SK-N-SH treated with all-trans-retinoic acid at 6 μM for 48 hours (cell line): ENCODE measurements around the gene TMEM207.

ENCODE experiments used
- ARNTL ChIP-seq: fragments of 450-650 bp; formaldehyde crosslinking; IDR thresholded peaks from 2 replicates; pipeline ENCODE4 v1.5.0; 2020; ENCODE audit warnings: low read depth, mild to moderate bottlenecking, moderate library complexity, borderline replicate concordance
- BACH2 ChIP-seq: fragments of 250-450 bp; sonication (Bioruptor Pico); IDR thresholded peaks from 2 replicates; pipeline ENCODE4 v1.9.0; 2021; ENCODE audit warnings: mild to moderate bottlenecking, borderline replicate concordance
- CSDC2 ChIP-seq: fragments of 250-450 bp; sonication (Bioruptor Pico); IDR thresholded peaks from 2 replicates; pipeline ENCODE4 v1.5.0; 2020; ENCODE audit warnings: mild to moderate bottlenecking, moderate library complexity
- ESRRG ChIP-seq: fragments of 250-450 bp; sonication (Bioruptor Pico); IDR thresholded peaks from 2 replicates; pipeline ENCODE4 v1.6.1; 2021; ENCODE audit warnings: mild to moderate bottlenecking
- PATZ1 ChIP-seq: fragments of 250-450 bp; sonication (Bioruptor Pico); IDR thresholded peaks from 2 replicates; pipeline ENCODE4 v1.8.0; 2020; ENCODE audit warnings: mild to moderate bottlenecking, moderate library complexity, borderline replicate concordance
- RARB ChIP-seq: fragments of 250-450 bp; sonication (Bioruptor Pico); IDR thresholded peaks from 2 replicates; pipeline ENCODE4 v1.8.0; 2021; ENCODE audit warnings: mild to moderate bottlenecking, moderate library complexity
- TOX ChIP-seq: fragments of 250-450 bp; sonication (Bioruptor Pico); IDR thresholded peaks from 2 replicates; pipeline ENCODE4 v1.8.0; 2021; ENCODE audit warnings: mild to moderate bottlenecking, moderate library complexity, borderline replicate concordance
- ZC3H10 ChIP-seq: fragments of 250-450 bp; sonication (Bioruptor Pico); IDR thresholded peaks from 2 replicates; pipeline ENCODE4 v1.5.1; 2021; ENCODE audit warnings: mild to moderate bottlenecking, moderate library complexity
- ZFP30 ChIP-seq: fragments of 450-650 bp; formaldehyde crosslinking; IDR thresholded peaks from 2 replicates; pipeline ENCODE4 v1.5.0; 2022; ENCODE audit warnings: mild to moderate bottlenecking, moderate library complexity
- ZNF70 ChIP-seq: fragments of 450-650 bp; formaldehyde crosslinking; IDR thresholded peaks from 2 replicates; pipeline ENCODE4 v1.5.0; 2020; ENCODE audit warnings: mild to moderate bottlenecking, moderate library complexity

DNA sequence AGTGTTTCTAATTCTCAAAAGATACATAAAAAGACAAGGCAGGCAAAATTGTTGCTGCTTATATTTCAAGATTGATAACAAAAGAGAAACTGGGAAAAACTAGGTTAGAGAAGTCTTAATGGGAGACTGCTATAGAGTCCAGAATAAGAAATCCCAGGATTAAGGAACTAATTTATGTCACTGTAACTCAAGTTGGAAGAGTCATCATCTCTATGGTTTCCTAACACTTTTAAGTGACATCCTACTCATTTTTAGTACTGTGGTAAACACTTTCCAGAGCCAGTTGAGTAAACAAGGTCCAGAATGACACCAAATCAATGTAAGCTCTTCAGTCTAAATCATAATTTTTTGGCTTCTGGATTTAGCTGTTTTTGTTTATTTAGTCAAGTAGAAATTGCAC is 53.7 kb downstream of the TMEM207 start:
- TF ChIP-seq ARNTL (CRISPR knock-in tag) = no peak
- no peak for TF ChIP-seq TOX (CRISPR knock-in tag)
- TF ChIP-seq ZFP30 (CRISPR knock-in tag) = no peak
- no peak for TF ChIP-seq RARB (CRISPR knock-in tag)
- no peak for TF ChIP-seq PATZ1 (CRISPR knock-in tag)
- TF ChIP-seq ZC3H10 = no peak
- TF ChIP-seq ZNF70 = no peak
- TF ChIP-seq BACH2 = no peak
- TF ChIP-seq CSDC2 = no peak
- TF ChIP-seq ESRRG (CRISPR knock-in tag) = no peak
